ENCODE results near the gene ISG15. TPM values are rescaled to one million over a fixed set of nuclear protein-coding genes. Genes with fewer than 3 reads are reported as not detected.

ISG15 gene
- total RNA-seq, 1 donor, result 90.5 TPM

- Histone ChIP-seq H3K4me3 (ENCODE audit: insufficient read depth, low read length) (no peak overlapping the region), H3K9me3 (ENCODE audit: low read depth, low read length) (no peaks in the 10 kb centered on the region), H2AFZ (ENCODE audit: low read length) (no peak overlapping the region), H3K4me2 (ENCODE audit: insufficient read depth, low read length) (no peak overlapping the region), H3K79me2 (ENCODE audit: insufficient read depth, low read length) (no peaks in the 10 kb centered on the region), H4K20me1 (ENCODE audit: insufficient read depth, low read length) (no peaks in the 10 kb centered on the region), H3K36me3 (ENCODE audit: insufficient read depth, low read length) (no peaks in the 10 kb centered on the region), H3K4me1 (ENCODE audit: insufficient read depth, low read length) (peaks cover 3% of the 10 kb centered on the region), H3K27me3 (ENCODE audit: insufficient read depth, low read length) (no peaks in the 10 kb centered on the region), H3K27ac (ENCODE audit: low read depth, low read length) (no peak overlapping the region)
- TF ChIP-seq CTCF (IDR thresholded peaks at IDR 0.05; ENCODE audit: extremely low read depth, low read depth, low read length), result no peak
- peak; percentile 61 for DNase-seq (ENCODE audit: insufficient read length, low spot score, missing footprints)
These were observed 42.1 kb upstream of the ISG15 start for GRCh38 chr1:970973-971730.

- DNase-seq (ENCODE audit: insufficient read length, low spot score, missing footprints), result peak; percentile 69
- no peaks in the 10 kb centered on the region for H3K79me2 ChIP-seq (ENCODE audit: insufficient read depth, low read length)
- H2AFZ ChIP-seq (ENCODE audit: low read length), result no peak overlapping the region
- H3K27me3 ChIP-seq (ENCODE audit: insufficient read depth, low read length), result no peaks in the 10 kb centered on the region
- TF ChIP-seq CTCF (IDR thresholded peaks at IDR 0.05; ENCODE audit: extremely low read depth, low read depth, low read length), result no peak
- no peaks in the 10 kb centered on the region for H3K9me3 ChIP-seq (ENCODE audit: low read depth, low read length)
- H3K4me3 ChIP-seq (ENCODE audit: insufficient read depth, low read length), result no peak overlapping the region
- no peaks in the 10 kb centered on the region for H4K20me1 ChIP-seq (ENCODE audit: insufficient read depth, low read length)
- no peak overlapping the region for H3K4me2 ChIP-seq (ENCODE audit: insufficient read depth, low read length)
- H3K27ac ChIP-seq (ENCODE audit: low read depth, low read length), result no peak overlapping the region
- H3K36me3 ChIP-seq (ENCODE audit: insufficient read depth, low read length), result no peaks in the 10 kb centered on the region
- H3K4me1 ChIP-seq (ENCODE audit: insufficient read depth, low read length), result no peaks in the 10 kb centered on the region
These were observed 41.4 kb upstream of the ISG15 start for GRCh38 chr1:971751-972506.

GRCh38 chr1:972726-973458 is 40.4 kb upstream of the ISG15 start:
- H3K27me3 ChIP-seq (ENCODE audit: insufficient read depth, low read length), result no peaks in the 10 kb centered on the region
- H2AFZ ChIP-seq (ENCODE audit: low read length), result no peak overlapping the region
- H3K4me3 ChIP-seq (ENCODE audit: insufficient read depth, low read length), result no peak overlapping the region
- H3K27ac ChIP-seq (ENCODE audit: low read depth, low read length), result no peak overlapping the region
- no peaks in the 10 kb centered on the region for H3K4me1 ChIP-seq (ENCODE audit: insufficient read depth, low read length)
- H3K9me3 ChIP-seq (ENCODE audit: low read depth, low read length), result no peaks in the 10 kb centered on the region
- no peak overlapping the region for H3K4me2 ChIP-seq (ENCODE audit: insufficient read depth, low read length)
- peak; percentile 85 for DNase-seq (ENCODE audit: insufficient read length, low spot score, missing footprints)
- no peak for TF ChIP-seq CTCF (IDR thresholded peaks at IDR 0.05; ENCODE audit: extremely low read depth, low read depth, low read length)
- no peaks in the 10 kb centered on the region for H3K79me2 ChIP-seq (ENCODE audit: insufficient read depth, low read length)
- H4K20me1 ChIP-seq (ENCODE audit: insufficient read depth, low read length), result no peaks in the 10 kb centered on the region
- no peaks in the 10 kb centered on the region for H3K36me3 ChIP-seq (ENCODE audit: insufficient read depth, low read length)
